ACC112 (cell line): ENCODE results near the gene LAMB3.

ENCODE experiments used
- H2AFZ ChIP-seq: fragments of 200-600 bp; sonication (generic); one replicate; pipeline ENCODE4 v1.6.0; 2017; ENCODE audit warnings: antibody characterized with exemption, low read length; ENCODE audit not compliant: unreplicated experiment
- H3K27ac ChIP-seq: fragments of 200-600 bp; sonication (generic); 2 replicates; pipeline ENCODE4 v1.5.1; 2014; ENCODE audit warnings: low read depth, mild to moderate bottlenecking, antibody characterized with exemption, low read length, moderate library complexity
- H3K27me3 ChIP-seq: fragments of 200-600 bp; sonication (generic); 2 replicates; pipeline ENCODE4 v1.6.1; 2014; ENCODE audit warnings: mild to moderate bottlenecking, antibody characterized with exemption, low read length, moderate library complexity, mixed read lengths; ENCODE audit not compliant: insufficient read depth
- H3K36me3 ChIP-seq: fragments of 200-600 bp; sonication (generic); 2 replicates; pipeline ENCODE4 v1.6.1; 2016; ENCODE audit warnings: mild to moderate bottlenecking, antibody characterized with exemption, low read length, moderate library complexity, mixed read lengths; ENCODE audit not compliant: insufficient read depth
- H3K4me1 ChIP-seq: fragments of 200-600 bp; sonication (generic); one replicate; pipeline ENCODE4 v1.6.1; 2016; ENCODE audit warnings: low read length, mixed read lengths; ENCODE audit not compliant: insufficient read depth, unreplicated experiment, control insufficient read depth
- H3K4me3 ChIP-seq: fragments of 200-600 bp; sonication (generic); 2 replicates; pipeline ENCODE4 v1.5.1; 2014; ENCODE audit warnings: mild to moderate bottlenecking, low read depth, low read length
- H3K79me2 ChIP-seq: fragments of 200-600 bp; sonication (generic); one replicate; pipeline ENCODE4 v1.6.0; 2016; ENCODE audit warnings: low read length; ENCODE audit not compliant: control insufficient read depth, unreplicated experiment, insufficient read depth

LAMB3 gene

GRCh38 chr1:209607795-209608178, 44.4 kb downstream of the LAMB3 start:
- Histone ChIP-seq H3K27ac (no peak overlapping the region), H3K4me1 (no peaks in the 10 kb centered on the region), H3K79me2 (no peaks in the 10 kb centered on the region), H2AFZ (no peak overlapping the region), H3K36me3 (no peaks in the 10 kb centered on the region), H3K4me3 (no peak overlapping the region), H3K27me3 (no peaks in the 10 kb centered on the region)

GRCh38 chr1:209607102-209607794, 45.0 kb downstream of the LAMB3 start:
- Histone ChIP-seq H3K27ac (no peak overlapping the region), H3K4me1 (no peaks in the 10 kb centered on the region), H2AFZ (no peak overlapping the region), H3K4me3 (no peak overlapping the region), H3K36me3 (no peaks in the 10 kb centered on the region), H3K27me3 (no peaks in the 10 kb centered on the region), H3K79me2 (no peaks in the 10 kb centered on the region)

GRCh38 chr1:209603877-209604276, 48.3 kb downstream of the LAMB3 start:
- no peaks in the 10 kb centered on the region for H3K79me2 ChIP-seq
- H2AFZ ChIP-seq: no peak overlapping the region
- peaks cover 16% of the 10 kb centered on the region for H3K4me1 ChIP-seq
- no peaks in the 10 kb centered on the region for H3K36me3 ChIP-seq
- H3K27me3 ChIP-seq: peaks cover 9% of the 10 kb centered on the region
- H3K4me3 ChIP-seq: no peak overlapping the region
- H3K27ac ChIP-seq: no peak overlapping the region

GRCh38 chr1:209601809-209602657, 50.2 kb downstream of the LAMB3 start:
- Histone ChIP-seq H3K27ac (no peak overlapping the region), H3K36me3 (no peaks in the 10 kb centered on the region), H3K79me2 (no peaks in the 10 kb centered on the region), H3K27me3 (peaks cover 22% of the 10 kb centered on the region), H2AFZ (no peak overlapping the region), H3K4me1 (peaks cover 16% of the 10 kb centered on the region), H3K4me3 (no peak overlapping the region)

- Histone ChIP-seq H3K79me2 (no peaks in the 10 kb centered on the region), H2AFZ (no peak overlapping the region), H3K4me1 (peaks cover 16% of the 10 kb centered on the region), H3K27me3 (peaks cover 34% of the 10 kb centered on the region), H3K36me3 (no peaks in the 10 kb centered on the region), H3K4me3 (no peak overlapping the region), H3K27ac (no peak overlapping the region)
Measured at GRCh38 chr1:209600541-209600940, 51.7 kb downstream of the LAMB3 start.

GRCh38 chr1:209598227-209598626, 54.0 kb downstream of the LAMB3 start:
- Histone ChIP-seq H3K36me3 (no peaks in the 10 kb centered on the region), H3K4me1 (peaks cover 16% of the 10 kb centered on the region), H3K79me2 (no peaks in the 10 kb centered on the region), H3K4me3 (no peak overlapping the region), H3K27ac (no peak overlapping the region), H3K27me3 (peaks cover 46% of the 10 kb centered on the region), H2AFZ (no peak overlapping the region)

- Histone ChIP-seq H2AFZ (no peak overlapping the region), H3K79me2 (no peaks in the 10 kb centered on the region), H3K27me3 (peaks cover 50% of the 10 kb centered on the region), H3K4me1 (peaks cover 16% of the 10 kb centered on the region), H3K4me3 (no peak overlapping the region), H3K27ac (no peak overlapping the region), H3K36me3 (no peaks in the 10 kb centered on the region)
Measured at GRCh38 chr1:209597499-209597898, 54.7 kb downstream of the LAMB3 start.

GRCh38 chr1:209595599-209596285, 56.5 kb downstream of the LAMB3 start:
- H2AFZ ChIP-seq: no peak overlapping the region
- no peaks in the 10 kb centered on the region for H3K79me2 ChIP-seq
- H3K27me3 ChIP-seq: peaks cover 50% of the 10 kb centered on the region
- H3K36me3 ChIP-seq: no peaks in the 10 kb centered on the region
- H3K4me1 ChIP-seq: peaks cover 5% of the 10 kb centered on the region
- no peak overlapping the region for H3K27ac ChIP-seq
- H3K4me3 ChIP-seq: no peak overlapping the region

GRCh38 chr1:209595028-209595427, 57.2 kb downstream of the LAMB3 start:
- Histone ChIP-seq H3K36me3 (no peaks in the 10 kb centered on the region), H2AFZ (no peak overlapping the region), H3K27me3 (peaks cover 50% of the 10 kb centered on the region), H3K27ac (no peak overlapping the region), H3K4me3 (no peak overlapping the region), H3K79me2 (no peaks in the 10 kb centered on the region), H3K4me1 (no peaks in the 10 kb centered on the region)

- H3K4me3 ChIP-seq: no peak overlapping the region
- no peaks in the 10 kb centered on the region for H3K79me2 ChIP-seq
- H3K4me1 ChIP-seq: peaks cover 3% of the 10 kb centered on the region
- H3K36me3 ChIP-seq: no peaks in the 10 kb centered on the region
- H3K27ac ChIP-seq: no peak overlapping the region
- peaks cover 45% of the 10 kb centered on the region for H3K27me3 ChIP-seq
- H2AFZ ChIP-seq: no peak overlapping the region
Measured at GRCh38 chr1:209594440-209594839, 57.8 kb downstream of the LAMB3 start.
